ENCODE data around the gene JPH4. TPM values are rescaled to one million over a fixed set of nuclear protein-coding genes. Genes with fewer than 3 reads are reported as not detected.
A peak's percentile ranks its signal among the peaks of the same experiment; 100 is the strongest.

JPH4 gene
- total and polyA plus RNA-seq, 2 donors (not counting 1 experiment from before 2014, with no cell fraction given) = not detected

GRCh38 chr14:23561873-23562821 lies 16.4 kb downstream of the JPH4 start:
- TF ChIP-seq EZH2 (IDR thresholded peaks at IDR 0.05; ENCODE audit: low read length, missing control alignments) = no peak
- TF ChIP-seq, protein P1, sequence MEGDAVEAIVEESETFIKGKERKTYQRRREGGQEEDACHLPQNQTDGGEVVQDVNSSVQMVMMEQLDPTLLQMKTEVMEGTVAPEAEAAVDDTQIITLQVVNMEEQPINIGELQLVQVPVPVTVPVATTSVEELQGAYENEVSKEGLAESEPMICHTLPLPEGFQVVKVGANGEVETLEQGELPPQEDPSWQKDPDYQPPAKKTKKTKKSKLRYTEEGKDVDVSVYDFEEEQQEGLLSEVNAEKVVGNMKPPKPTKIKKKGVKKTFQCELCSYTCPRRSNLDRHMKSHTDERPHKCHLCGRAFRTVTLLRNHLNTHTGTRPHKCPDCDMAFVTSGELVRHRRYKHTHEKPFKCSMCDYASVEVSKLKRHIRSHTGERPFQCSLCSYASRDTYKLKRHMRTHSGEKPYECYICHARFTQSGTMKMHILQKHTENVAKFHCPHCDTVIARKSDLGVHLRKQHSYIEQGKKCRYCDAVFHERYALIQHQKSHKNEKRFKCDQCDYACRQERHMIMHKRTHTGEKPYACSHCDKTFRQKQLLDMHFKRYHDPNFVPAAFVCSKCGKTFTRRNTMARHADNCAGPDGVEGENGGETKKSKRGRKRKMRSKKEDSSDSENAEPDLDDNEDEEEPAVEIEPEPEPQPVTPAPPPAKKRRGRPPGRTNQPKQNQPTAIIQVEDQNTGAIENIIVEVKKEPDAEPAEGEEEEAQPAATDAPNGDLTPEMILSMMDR (conservative IDR thresholded peaks at IDR 0.05 in 1 of 2, IDR thresholded peaks at IDR 0.05 in 1 of 2; ENCODE audit: low read depth in 1 of 2, low read length in 2 of 2) = no peak
- Histone ChIP-seq H3K9me3 (ENCODE audit: control insufficient read depth, insufficient read depth, low read depth, low read length) (no peaks in the 10 kb centered on the region), H3K9ac (ENCODE audit: insufficient read depth, low read length) (no peak overlapping the region), H3K4me1 (ENCODE audit: control insufficient read depth, extremely low read depth, insufficient read depth, low read length) (no peaks in the 10 kb centered on the region), H3K4me3 (replicated peaks in 1 of 4; ENCODE audit: control extremely low read depth in 1 of 4, insufficient read depth in 1 of 4, low read depth in 3 of 4, low read length in 4 of 4) (no peak overlapping the region), H3K27me3 (ENCODE audit: control insufficient read depth, insufficient read depth, low read length) (no peaks in the 10 kb centered on the region), H2AFZ (ENCODE audit: low read length) (no peak overlapping the region), H4K20me1 (ENCODE audit: control insufficient read depth, extremely low read depth, insufficient read depth, low read length) (no peaks in the 10 kb centered on the region), H3K36me3 (ENCODE audit: control insufficient read depth, insufficient read depth, low read length) (no peaks in the 10 kb centered on the region), H3K27ac (ENCODE audit: insufficient read depth, low read length) (no peak overlapping the region), H3K79me2 (ENCODE audit: control insufficient read depth, insufficient read depth, low read length) (no peaks in the 10 kb centered on the region), H3K4me2 (ENCODE audit: extremely low read depth, insufficient read depth, low read length) (no peak overlapping the region)
- DNase-seq (ENCODE audit: low read depth in 2 of 2) = peak; percentile 37 to 54

DNA sequence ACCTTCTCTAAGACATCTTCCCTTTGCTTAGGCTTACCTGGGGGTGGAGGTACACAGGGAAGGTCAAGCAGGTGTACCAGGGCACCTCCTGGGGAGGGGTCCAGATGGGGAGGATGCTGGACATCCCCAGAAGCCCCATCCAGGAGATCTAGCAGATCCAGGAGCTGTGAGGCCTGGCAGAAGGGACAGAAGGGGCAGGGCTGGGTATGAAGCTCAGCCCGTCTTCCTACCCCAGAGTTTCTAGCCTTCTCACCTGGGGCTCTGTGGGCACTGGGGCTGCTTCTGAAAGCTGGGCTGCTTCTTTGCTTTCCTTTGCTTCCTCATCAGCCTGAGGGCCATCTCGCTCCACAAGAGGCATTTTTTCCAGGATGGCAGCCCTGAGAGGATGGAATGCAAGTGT lies 17.3 kb downstream of the JPH4 start:
- H3K27me3 ChIP-seq (ENCODE audit: control insufficient read depth, insufficient read depth, low read length) = no peaks in the 10 kb centered on the region
- H3K9me3 ChIP-seq (ENCODE audit: control insufficient read depth, insufficient read depth, low read depth, low read length) = no peaks in the 10 kb centered on the region
- TF ChIP-seq, protein P1 (conservative IDR thresholded peaks at IDR 0.05 in 1 of 2, IDR thresholded peaks at IDR 0.05 in 1 of 2; ENCODE audit: low read depth in 1 of 2, low read length in 2 of 2) = no peak
- TF ChIP-seq EZH2 (IDR thresholded peaks at IDR 0.05; ENCODE audit: low read length, missing control alignments) = no peak
- H3K4me2 ChIP-seq (ENCODE audit: extremely low read depth, insufficient read depth, low read length) = no peak overlapping the region
- H3K9ac ChIP-seq (ENCODE audit: insufficient read depth, low read length) = no peak overlapping the region
- peaks cover 6% of the 10 kb centered on the region for H3K79me2 ChIP-seq (ENCODE audit: control insufficient read depth, insufficient read depth, low read length)
- H3K4me1 ChIP-seq (ENCODE audit: control insufficient read depth, extremely low read depth, insufficient read depth, low read length) = no peaks in the 10 kb centered on the region
- no peak overlapping the region for H3K4me3 ChIP-seq (replicated peaks in 1 of 4; ENCODE audit: control extremely low read depth in 1 of 4, insufficient read depth in 1 of 4, low read depth in 3 of 4, low read length in 4 of 4)
- no peaks in the 10 kb centered on the region for H3K36me3 ChIP-seq (ENCODE audit: control insufficient read depth, insufficient read depth, low read length)
- H2AFZ ChIP-seq (ENCODE audit: low read length) = no peak overlapping the region
- no peak overlapping the region for H3K27ac ChIP-seq (ENCODE audit: insufficient read depth, low read length)
- no peak for DNase-seq (ENCODE audit: low read depth in 2 of 2)
- no peaks in the 10 kb centered on the region for H4K20me1 ChIP-seq (ENCODE audit: control insufficient read depth, extremely low read depth, insufficient read depth, low read length)

DNA sequence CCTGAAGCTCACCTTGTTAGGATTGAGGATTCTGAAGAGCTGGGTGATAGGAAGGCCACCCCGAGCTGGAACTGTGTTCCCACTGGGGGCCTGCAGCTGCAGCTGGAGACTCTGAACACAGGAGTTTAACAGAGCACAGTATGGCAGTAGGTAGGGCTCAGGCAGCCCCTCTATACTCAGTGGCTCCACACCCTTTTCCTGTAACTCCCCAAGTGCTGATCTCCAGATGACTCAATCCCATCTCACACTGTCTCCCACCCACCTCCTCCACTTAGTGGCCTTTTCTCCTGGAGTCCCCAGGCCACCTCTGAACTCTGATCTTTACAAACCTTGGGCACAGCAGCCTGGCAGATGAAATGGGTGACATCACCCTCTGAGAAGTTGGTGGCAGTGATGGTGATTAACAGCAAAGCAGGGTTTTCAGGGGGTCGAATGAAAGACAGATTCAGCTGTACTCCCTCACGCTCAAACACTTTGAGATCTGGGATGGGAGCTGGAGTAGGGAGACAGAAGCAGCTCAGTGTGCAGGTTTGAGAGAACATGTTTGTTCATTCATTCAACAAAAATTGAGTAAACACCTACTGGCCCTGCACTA lies 18.6 kb downstream of the JPH4 start:
- Histone ChIP-seq H3K4me3 (replicated peaks in 1 of 4; ENCODE audit: control extremely low read depth in 1 of 4, insufficient read depth in 1 of 4, low read depth in 3 of 4, low read length in 4 of 4) (no peak overlapping the region), H3K79me2 (ENCODE audit: control insufficient read depth, insufficient read depth, low read length) (peaks cover 7% of the 10 kb centered on the region), H3K27me3 (ENCODE audit: control insufficient read depth, insufficient read depth, low read length) (no peaks in the 10 kb centered on the region), H3K4me2 (ENCODE audit: extremely low read depth, insufficient read depth, low read length) (no peak overlapping the region), H2AFZ (ENCODE audit: low read length) (no peak overlapping the region), H4K20me1 (ENCODE audit: control insufficient read depth, extremely low read depth, insufficient read depth, low read length) (no peaks in the 10 kb centered on the region), H3K9me3 (ENCODE audit: control insufficient read depth, insufficient read depth, low read depth, low read length) (no peaks in the 10 kb centered on the region), H3K27ac (ENCODE audit: insufficient read depth, low read length) (no peak overlapping the region), H3K36me3 (ENCODE audit: control insufficient read depth, insufficient read depth, low read length) (no peaks in the 10 kb centered on the region), H3K9ac (ENCODE audit: insufficient read depth, low read length) (no peak overlapping the region), H3K4me1 (ENCODE audit: control insufficient read depth, extremely low read depth, insufficient read depth, low read length) (peaks cover 3% of the 10 kb centered on the region)
- no peak for DNase-seq (ENCODE audit: low read depth in 2 of 2)
- no peak for TF ChIP-seq EZH2 (IDR thresholded peaks at IDR 0.05; ENCODE audit: low read length, missing control alignments)
- TF ChIP-seq, protein P1 (conservative IDR thresholded peaks at IDR 0.05 in 1 of 2, IDR thresholded peaks at IDR 0.05 in 1 of 2; ENCODE audit: low read depth in 1 of 2, low read length in 2 of 2) = no peak
